H9 (cell line): Measurements from ENCODE around the gene COLEC12. TPM values are rescaled to one million over a fixed set of nuclear protein-coding genes. Genes with fewer than 3 reads are reported as not detected.

Experiments
- DNase-seq: peaks from one replicate; pipeline ENCODE4 v3.0.0-alpha.2; 2017
- H2AFZ ChIP-seq: one replicate; pipeline ENCODE4 v1.6.1; 2013; ENCODE audit warnings: mild to moderate bottlenecking, low read length, control low read depth, moderate library complexity
- H2AK5ac ChIP-seq: 2 replicates; pipeline ENCODE4 v1.6.1; 2013; ENCODE audit warnings: low read length, control low read depth, mixed read lengths; ENCODE audit not compliant: insufficient read length
- H2BK120ac ChIP-seq: one replicate; pipeline ENCODE4 v1.6.1; 2013; ENCODE audit warnings: low read depth, mild to moderate bottlenecking, low read length, control low read depth, inconsistent platforms; ENCODE audit not compliant: poor library complexity, severe bottlenecking
- H2BK12ac ChIP-seq: 2 replicates; pipeline ENCODE4 v1.6.1; 2013; ENCODE audit warnings: low read length, control low read depth, mixed read lengths, low read depth; ENCODE audit not compliant: insufficient read length
- H2BK15ac ChIP-seq: 2 replicates; pipeline ENCODE4 v1.6.1; 2013; ENCODE audit warnings: low read depth, low read length, control low read depth
- H2BK20ac ChIP-seq: one replicate; pipeline ENCODE4 v1.6.1; 2013; ENCODE audit warnings: low read depth, mild to moderate bottlenecking, low read length, control low read depth, inconsistent platforms; ENCODE audit not compliant: poor library complexity, severe bottlenecking
- H2BK5ac ChIP-seq: 2 replicates; pipeline ENCODE4 v1.6.1; 2013; ENCODE audit warnings: low read length, control low read depth, mixed read lengths; ENCODE audit not compliant: insufficient read length
- H3K14ac ChIP-seq: 2 replicates; pipeline ENCODE4 v1.6.1; 2013; ENCODE audit warnings: low read length, control low read depth; ENCODE audit not compliant: insufficient read depth
- H3K18ac ChIP-seq: 2 replicates; pipeline ENCODE4 v1.6.1; 2013; ENCODE audit warnings: low read depth, mild to moderate bottlenecking, mixed read lengths, low read length, control low read depth; ENCODE audit not compliant: insufficient read length
- H3K23ac ChIP-seq: 2 replicates; pipeline ENCODE4 v1.6.1; 2013; ENCODE audit warnings: low read length, control low read depth, mixed read lengths, low read depth; ENCODE audit not compliant: insufficient read length
- H3K23me2 ChIP-seq: 2 replicates; pipeline ENCODE4 v1.6.1; 2013; ENCODE audit warnings: low read depth, mild to moderate bottlenecking, mixed read lengths, low read length, control low read depth; ENCODE audit not compliant: insufficient read length, poor library complexity, severe bottlenecking
- H3K27ac ChIP-seq: 2 replicates; pipeline ENCODE4 v1.5.1; 2013; ENCODE audit warnings: low read length, control low read depth, mixed read lengths, low read depth; ENCODE audit not compliant: insufficient read length
- H3K27me3 ChIP-seq: 2 replicates; pipeline ENCODE4 v1.6.1; 2013; ENCODE audit warnings: low read length, control low read depth, inconsistent platforms; ENCODE audit not compliant: insufficient read depth
- H3K4ac ChIP-seq: 2 replicates; pipeline ENCODE4 v1.6.1; 2013; ENCODE audit warnings: low read depth, mild to moderate bottlenecking, control low read depth, inconsistent platforms, low read length, moderate library complexity
- H3K4me1 ChIP-seq: 2 replicates; pipeline ENCODE4 v1.6.1; 2013; ENCODE audit warnings: low read length, control low read depth, inconsistent platforms; ENCODE audit not compliant: insufficient read depth
- H3K4me2 ChIP-seq: 2 replicates; pipeline ENCODE4 v1.6.1; 2013; ENCODE audit warnings: low read length, control low read depth, mixed read lengths; ENCODE audit not compliant: insufficient read length, insufficient read depth
- H3K56ac ChIP-seq: 2 replicates; pipeline ENCODE4 v1.6.1; 2013; ENCODE audit warnings: low read depth, mild to moderate bottlenecking, mixed read lengths, low read length, control low read depth; ENCODE audit not compliant: insufficient read length
- H3K79me1 ChIP-seq: 2 replicates; pipeline ENCODE4 v1.6.1; 2013; ENCODE audit warnings: low read depth, mild to moderate bottlenecking, moderate library complexity, low read length, control low read depth, inconsistent platforms; ENCODE audit not compliant: insufficient read depth, poor library complexity, severe bottlenecking
- H3K79me2 ChIP-seq: 2 replicates; pipeline ENCODE4 v1.6.1; 2013; ENCODE audit warnings: low read length, control low read depth, inconsistent platforms; ENCODE audit not compliant: insufficient read depth
- H3K9ac ChIP-seq: 2 replicates; pipeline ENCODE4 v1.6.1; 2013; ENCODE audit warnings: low read length, control low read depth, mixed read lengths; ENCODE audit not compliant: insufficient read length; ENCODE audit errors: extremely low read depth
- H3K9me3 ChIP-seq: one replicate; pipeline ENCODE4 v1.6.1; 2013; ENCODE audit warnings: low read depth, low read length, inconsistent platforms; ENCODE audit not compliant: control insufficient read depth
- H3T11ph ChIP-seq: one replicate; pipeline ENCODE4 v1.6.1; 2013; ENCODE audit warnings: mild to moderate bottlenecking, low read length, control low read depth, inconsistent platforms
- H4K20me1 ChIP-seq: one replicate; pipeline ENCODE4 v1.6.1; 2013; ENCODE audit not compliant: control insufficient read depth, insufficient read length, insufficient read depth
- H4K5ac ChIP-seq: 2 replicates; pipeline ENCODE4 v1.6.1; 2013; ENCODE audit warnings: low read depth, mild to moderate bottlenecking, mixed read lengths, low read length, control low read depth; ENCODE audit not compliant: insufficient read length
- H4K8ac ChIP-seq: replicated peaks from 2 replicates; pipeline ENCODE4 v1.6.1; 2013; ENCODE audit warnings: low read length, control low read depth, mixed read lengths, low read depth; ENCODE audit not compliant: insufficient read length
- H4K91ac ChIP-seq: 2 replicates; pipeline ENCODE4 v1.6.1; 2013; ENCODE audit warnings: low read depth, mild to moderate bottlenecking, moderate library complexity, mixed read lengths, low read length, control low read depth; ENCODE audit not compliant: insufficient read length
- H3K27ac Mint-ChIP-seq, 3 experiments: 2 replicates in 2 of 3; 3 replicates in 1 of 3; pipeline ENCODE4 v1.8.0; 2020 to 2021; ENCODE audit warnings: mixed read lengths in 3 of 3, mild to moderate bottlenecking in 1 of 3, moderate library complexity in 1 of 3
- H3K27me3 Mint-ChIP-seq: 2 replicates; pipeline ENCODE4 v1.8.0; 2021; ENCODE audit warnings: low read depth, mild to moderate bottlenecking, moderate library complexity, mixed read lengths
- H3K36me3 Mint-ChIP-seq, 3 experiments: 2 replicates in 2 of 3; 3 replicates in 1 of 3; pipeline ENCODE4 v1.8.0; 2020 to 2021; ENCODE audit warnings: low read depth in 3 of 3, mixed read lengths in 3 of 3; ENCODE audit not compliant: insufficient read depth in 1 of 3
- H3K4me1 Mint-ChIP-seq, 2 experiments: 2 replicates each; pipeline ENCODE4 v1.8.0; 2020; ENCODE audit warnings: mixed read lengths in 2 of 2
- H3K4me3 Mint-ChIP-seq, 2 experiments: 2 replicates in 1 of 2; 3 replicates in 1 of 2; pipeline ENCODE4 v1.8.0; 2020 to 2021; ENCODE audit warnings: mild to moderate bottlenecking in 2 of 2, mixed read lengths in 2 of 2, moderate library complexity in 1 of 2
- H3K9me3 Mint-ChIP-seq, 2 experiments: 2 replicates in 1 of 2; 3 replicates in 1 of 2; pipeline ENCODE4 v1.8.0; 2020; ENCODE audit warnings: mild to moderate bottlenecking in 2 of 2, mixed read lengths in 2 of 2, moderate library complexity in 1 of 2
- CTCF ChIP-seq: fragments of 200-600 bp; sonication (generic); conservative IDR thresholded peaks from 3 replicates; pipeline ENCODE4 v1.8.0; 2021; ENCODE audit warnings: antibody characterized with exemption, mild to moderate bottlenecking
- WGBS: extraction: QIAGEN DNeasy Blood & Tissue Kit; methylation state at CpG from one replicate; pipeline ENCODE4 v1.1.7; 2013; ENCODE audit warnings: missing lambda C conversion rate, low lambda C conversion rate, mixed read lengths; ENCODE audit not compliant: insufficient read length; ENCODE audit errors: extremely low coverage; 5-methylcytosine and 5-hydroxymethylcytosine counted together
- total RNA-seq: library from RNA; stranded (reverse); gene quantifications from 2 replicates; pipeline ENCODE4 v1.2.1, GENCODE V29; 2021

Gene COLEC12
- total RNA-seq, 1 experiment from 2014 or later = 0.70 TPM

GRCh38 chr18:404061-404636, 96.4 kb downstream of the COLEC12 start:
- Mint-ChIP-seq H3K27me3 (no peaks in the 10 kb centered on the region), H3K27ac (no peak overlapping the region), H3K4me1 (no peaks in the 10 kb centered on the region), H3K36me3 (peaks cover 12 to 14% (median 13%) of the 10 kb centered on the region in 3 experiments), H3K9me3 (peaks cover 17 to 26% of the 10 kb centered on the region in 2 experiments), H3K4me3 (no peak overlapping the region)
- no peak overlapping the region for H3K4ac ChIP-seq
- no peak for DNase-seq
- H2BK12ac ChIP-seq = no peak overlapping the region
- no CpG with 5 or more reads among the region's 8 CpGs for WGBS
- H3K9me3 ChIP-seq = no peaks in the 10 kb centered on the region
- H3K14ac ChIP-seq = no peak overlapping the region
- no peak overlapping the region for H3K23ac ChIP-seq
- H3K9ac ChIP-seq = no peak overlapping the region
- no peak overlapping the region for H2AFZ ChIP-seq
- H3K23me2 ChIP-seq = no peaks in the 10 kb centered on the region
- no peak overlapping the region for H3K18ac ChIP-seq
- no peak overlapping the region for H3K27ac ChIP-seq
- no peak overlapping the region for H2BK120ac ChIP-seq
- no peak overlapping the region for H2BK5ac ChIP-seq
- H2BK20ac ChIP-seq = no peak overlapping the region
- no peak overlapping the region for H3K56ac ChIP-seq
- no peaks in the 10 kb centered on the region for H3K27me3 ChIP-seq
- H2BK15ac ChIP-seq = no peak overlapping the region
- no peak overlapping the region for H4K91ac ChIP-seq
- H3K79me1 ChIP-seq = no peaks in the 10 kb centered on the region
- no peak overlapping the region for H3K4me2 ChIP-seq
- no peaks in the 10 kb centered on the region for H3K79me2 ChIP-seq
- no peak for TF ChIP-seq CTCF
- no peaks in the 10 kb centered on the region for H4K20me1 ChIP-seq
- H4K8ac ChIP-seq = no peak overlapping the region
- H3K4me1 ChIP-seq = no peaks in the 10 kb centered on the region
- H4K5ac ChIP-seq = no peak overlapping the region
- no peak overlapping the region for H2AK5ac ChIP-seq
- H3T11ph ChIP-seq = no peak overlapping the region
